ENCODE results near the gene HYAL1.

HYAL1 gene

DNA sequence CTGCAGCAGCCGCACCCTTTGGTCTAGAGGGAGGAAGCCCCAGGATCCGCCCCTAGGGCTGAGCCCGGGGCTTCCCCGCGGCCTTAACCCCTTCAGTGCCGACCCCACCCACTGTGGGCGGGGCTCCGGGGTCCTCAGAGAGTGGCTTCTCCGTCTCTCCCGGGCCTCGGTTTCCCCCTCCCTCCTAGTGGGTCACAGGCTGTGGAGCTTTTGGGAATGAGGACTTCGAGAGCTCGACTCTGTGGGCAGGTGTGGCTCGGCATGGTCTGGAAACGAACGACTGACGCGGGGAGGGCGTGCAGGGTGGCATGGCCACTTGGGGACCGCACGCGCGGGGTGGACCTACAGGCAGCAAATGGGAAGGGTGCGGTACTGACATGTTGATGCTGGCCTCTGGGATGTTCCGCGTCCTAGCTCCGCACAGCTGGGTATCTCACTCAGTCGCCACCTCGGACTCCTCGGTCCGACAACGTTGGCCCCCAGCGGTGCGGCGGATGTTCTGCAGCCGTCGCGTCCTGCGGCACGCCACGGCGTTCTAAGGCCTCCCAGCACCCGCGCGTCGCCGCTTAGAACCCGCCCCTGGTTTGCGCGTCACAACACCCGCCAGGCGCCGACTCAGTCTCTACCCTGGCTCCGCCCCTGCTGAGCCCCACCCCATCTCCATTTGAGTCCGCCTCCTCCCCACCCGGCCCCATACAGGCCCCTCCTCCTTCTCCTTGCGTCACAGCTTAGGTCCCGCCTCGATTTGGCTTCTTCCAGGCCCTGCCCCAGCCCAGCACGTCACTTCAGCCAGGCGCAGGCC, 4.3 kb downstream of the HYAL1 start, which contains the start of the genes HYAL3 and NAA80:
Gene HYAL3 (minus strand): TSS at position 570 of the 802 bp plus-strand sequence. CDS start 3,803 bp downstream, outside the sequence.
Gene NAA80 (minus strand): TSS at position 570 of the 802 bp plus-strand sequence. CDS start 1,942 bp downstream, outside the sequence.
- Mint-ChIP-seq H3K4me1 (ENCODE audit: low read depth in 2 of 2) (peaks cover 20 to 23% of the 10 kb centered on the region in 2 donors), H3K27me3 (no peaks in the 10 kb centered on the region), H3K27ac (peak within 1 kb of the TSS; percentile 94 to 97), H3K9me3 (no peaks in the 10 kb centered on the region), H3K4me3 (peak within 1 kb of the TSS; percentile 85 to 97), H3K36me3 (ENCODE audit: insufficient read depth) (peaks cover 12% of the 10 kb centered on the region)
- DNase-seq (peak; percentile 98 to 100 (median 99)), ATAC-seq (replicated peaks) (peak; percentile 83)

DNA sequence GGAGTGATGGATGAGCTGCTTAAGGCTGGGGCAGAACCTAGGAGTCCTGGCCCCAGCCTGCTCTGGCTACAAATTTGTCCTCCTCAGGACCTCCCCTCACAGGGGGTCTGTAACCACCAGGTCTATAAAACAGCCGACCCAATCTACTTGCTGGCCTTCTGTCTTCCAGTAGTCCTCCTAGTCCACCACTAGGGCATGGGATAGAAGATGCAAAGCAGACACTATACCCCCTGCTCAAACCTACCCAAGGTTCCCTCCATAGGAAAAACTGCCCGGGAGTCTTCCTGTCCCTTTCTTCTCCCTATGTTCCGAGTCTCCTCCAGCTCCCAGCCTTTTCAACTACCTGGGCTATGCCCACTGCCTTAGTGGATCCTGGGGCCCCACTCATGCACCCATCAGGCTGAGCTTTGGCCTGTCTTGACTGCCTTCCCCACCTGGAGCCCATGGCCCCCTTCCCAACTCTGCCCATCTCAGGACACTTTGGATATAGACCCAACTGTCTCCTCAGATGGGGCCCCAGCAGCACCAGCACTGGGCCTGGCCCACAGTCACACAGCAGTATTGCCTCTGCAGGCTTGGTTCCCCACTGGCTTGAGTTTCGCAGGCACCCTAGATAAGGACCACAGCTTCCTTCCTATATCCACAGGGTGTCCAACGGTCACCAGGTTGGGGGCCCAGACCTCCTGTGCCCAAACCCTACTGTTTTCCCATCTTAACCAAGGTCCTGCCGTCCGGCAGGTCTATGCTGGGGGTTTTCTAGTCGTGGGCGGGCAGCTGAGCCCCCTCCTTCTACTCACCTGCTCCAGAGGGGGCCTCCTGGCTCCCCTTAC, 5.3 kb downstream of the HYAL1 start:
- Mint-ChIP-seq H3K27me3 (no peaks in the 10 kb centered on the region), H3K4me1 (ENCODE audit: low read depth in 2 of 2) (peaks cover 20 to 25% of the 10 kb centered on the region in 2 donors), H3K27ac (peak overlapping the region; percentile 94 to 97), H3K4me3 (peak overlapping the region; percentile 85 to 97), H3K36me3 (ENCODE audit: insufficient read depth) (peaks cover 12% of the 10 kb centered on the region), H3K9me3 (no peaks in the 10 kb centered on the region)
- no peak for ATAC-seq (replicated peaks)
- DNase-seq, result no peak

DNA sequence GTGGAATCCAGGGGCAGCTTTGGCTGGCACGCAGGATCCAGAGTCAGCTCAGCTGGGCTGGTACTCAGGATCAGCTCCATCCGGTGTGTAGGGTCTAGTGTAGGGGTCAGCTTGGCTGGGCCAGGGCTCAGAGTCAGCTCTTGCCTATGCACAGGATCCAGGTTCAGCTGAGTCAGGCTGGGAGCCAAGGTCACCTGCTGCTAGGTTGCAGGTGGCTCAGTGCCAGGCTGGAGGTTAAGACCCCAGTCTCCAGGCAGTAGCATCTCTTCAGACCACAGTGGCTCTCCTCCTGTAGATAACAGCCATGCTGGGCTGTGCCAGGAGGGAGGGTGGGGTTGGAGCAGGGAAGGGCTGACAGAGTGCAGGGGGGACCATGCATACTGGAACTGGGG, 6.0 kb downstream of the HYAL1 start:
- Mint-ChIP-seq H3K4me1 (ENCODE audit: low read depth in 2 of 2) (peaks cover 26 to 32% of the 10 kb centered on the region in 2 donors), H3K9me3 (no peaks in the 10 kb centered on the region), H3K36me3 (ENCODE audit: insufficient read depth) (peaks cover 16% of the 10 kb centered on the region), H3K27me3 (no peaks in the 10 kb centered on the region), H3K4me3 (no peak overlapping the region), H3K27ac (peak overlapping the region in 1 of 2 donors; percentile 94)
- DNase-seq, result no peak
- no peak for ATAC-seq (replicated peaks)

DNA sequence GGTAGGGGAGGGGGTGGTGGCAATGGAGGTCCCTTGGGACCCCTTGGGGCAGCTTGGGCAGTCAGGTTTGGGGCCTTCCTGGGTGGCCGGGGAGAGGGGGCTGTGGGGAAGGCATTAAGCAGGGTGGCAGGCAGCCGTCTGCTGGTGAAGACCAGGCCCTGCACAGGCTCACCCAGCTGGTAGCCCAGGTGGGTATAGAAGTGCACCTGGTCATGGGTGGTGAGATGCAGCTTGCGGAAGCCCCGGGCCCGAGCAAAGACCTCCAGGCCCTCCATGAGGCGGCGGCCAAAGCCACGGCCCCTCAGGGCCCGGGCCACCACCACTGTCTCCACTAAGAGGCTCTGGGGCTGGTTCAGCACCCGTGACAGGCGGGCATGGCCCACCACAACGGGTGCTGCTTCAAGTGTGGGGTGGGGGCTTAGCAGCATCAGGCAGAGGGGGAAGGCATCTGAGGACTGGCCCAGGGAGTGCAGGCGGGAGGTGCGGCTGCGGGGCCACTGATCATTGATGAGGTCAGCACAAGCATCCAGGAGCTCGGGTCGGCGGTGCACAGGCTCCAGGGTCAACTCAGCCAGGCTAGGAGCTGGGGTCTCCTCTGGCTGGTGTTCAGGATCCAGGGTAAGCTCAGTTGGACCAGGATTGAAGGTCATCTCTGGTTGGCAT, 6.5 kb downstream of the HYAL1 start:
- H3K4me3 Mint-ChIP-seq, result no peak overlapping the region
- H3K27me3 Mint-ChIP-seq, result no peaks in the 10 kb centered on the region
- peaks cover 18% of the 10 kb centered on the region for H3K36me3 Mint-ChIP-seq (ENCODE audit: insufficient read depth)
- peaks cover 28 to 33% of the 10 kb centered on the region in 2 donors for H3K4me1 Mint-ChIP-seq (ENCODE audit: low read depth in 2 of 2)
- H3K9me3 Mint-ChIP-seq, result no peaks in the 10 kb centered on the region
- no peak for DNase-seq
- H3K27ac Mint-ChIP-seq, result peak overlapping the region in 1 of 2 donors; percentile 94
- no peak for ATAC-seq (replicated peaks)

DNA sequence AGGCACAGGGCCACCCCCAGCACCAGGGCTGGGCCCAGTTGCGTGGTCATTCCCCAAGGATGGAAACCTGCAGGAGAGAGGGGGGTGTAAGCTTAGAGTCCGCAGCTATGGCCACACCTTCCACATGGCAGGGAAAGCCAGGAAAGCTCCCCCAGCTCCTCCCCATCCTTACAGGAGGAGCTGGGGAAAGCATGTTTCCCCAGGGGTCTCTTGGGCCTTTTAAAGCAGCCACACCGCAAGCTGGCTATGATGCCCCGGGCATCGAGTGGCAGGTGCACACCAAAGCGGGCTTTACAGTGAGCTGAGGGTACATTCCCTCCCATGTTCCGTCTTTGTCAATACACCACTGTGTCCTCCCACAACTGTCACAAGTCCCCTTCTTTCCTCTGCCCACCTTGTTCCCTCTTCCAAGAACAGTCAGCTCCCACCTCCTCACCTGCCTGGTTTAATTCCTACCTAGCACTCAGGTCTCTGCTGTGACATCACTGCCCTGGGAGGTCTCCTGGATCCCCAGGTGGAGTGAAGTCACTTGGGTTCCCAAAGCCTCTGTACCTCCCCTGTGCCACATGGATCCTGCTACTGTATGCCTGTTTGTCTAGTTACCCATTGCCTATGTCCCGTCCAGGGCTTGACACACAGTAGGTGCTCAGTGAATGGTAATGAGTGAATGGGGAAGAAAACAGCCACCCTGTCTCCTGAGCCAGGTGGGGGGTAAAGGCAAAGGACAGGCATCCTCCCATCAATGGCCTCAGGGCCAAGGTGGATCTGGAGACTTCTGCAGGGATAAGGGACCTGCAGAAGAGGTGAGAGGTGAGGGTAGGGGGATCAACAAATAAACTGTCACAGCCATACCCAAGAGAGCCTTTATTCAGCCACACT, 7.6 kb downstream of the HYAL1 start:
- Mint-ChIP-seq H3K4me1 (ENCODE audit: low read depth in 2 of 2) (peaks cover 35 to 37% of the 10 kb centered on the region in 2 donors), H3K36me3 (ENCODE audit: insufficient read depth) (peaks cover 18% of the 10 kb centered on the region), H3K27ac (no peak overlapping the region), H3K27me3 (no peaks in the 10 kb centered on the region), H3K9me3 (no peaks in the 10 kb centered on the region), H3K4me3 (no peak overlapping the region)
- no peak for DNase-seq
- no peak for ATAC-seq (replicated peaks)

DNA sequence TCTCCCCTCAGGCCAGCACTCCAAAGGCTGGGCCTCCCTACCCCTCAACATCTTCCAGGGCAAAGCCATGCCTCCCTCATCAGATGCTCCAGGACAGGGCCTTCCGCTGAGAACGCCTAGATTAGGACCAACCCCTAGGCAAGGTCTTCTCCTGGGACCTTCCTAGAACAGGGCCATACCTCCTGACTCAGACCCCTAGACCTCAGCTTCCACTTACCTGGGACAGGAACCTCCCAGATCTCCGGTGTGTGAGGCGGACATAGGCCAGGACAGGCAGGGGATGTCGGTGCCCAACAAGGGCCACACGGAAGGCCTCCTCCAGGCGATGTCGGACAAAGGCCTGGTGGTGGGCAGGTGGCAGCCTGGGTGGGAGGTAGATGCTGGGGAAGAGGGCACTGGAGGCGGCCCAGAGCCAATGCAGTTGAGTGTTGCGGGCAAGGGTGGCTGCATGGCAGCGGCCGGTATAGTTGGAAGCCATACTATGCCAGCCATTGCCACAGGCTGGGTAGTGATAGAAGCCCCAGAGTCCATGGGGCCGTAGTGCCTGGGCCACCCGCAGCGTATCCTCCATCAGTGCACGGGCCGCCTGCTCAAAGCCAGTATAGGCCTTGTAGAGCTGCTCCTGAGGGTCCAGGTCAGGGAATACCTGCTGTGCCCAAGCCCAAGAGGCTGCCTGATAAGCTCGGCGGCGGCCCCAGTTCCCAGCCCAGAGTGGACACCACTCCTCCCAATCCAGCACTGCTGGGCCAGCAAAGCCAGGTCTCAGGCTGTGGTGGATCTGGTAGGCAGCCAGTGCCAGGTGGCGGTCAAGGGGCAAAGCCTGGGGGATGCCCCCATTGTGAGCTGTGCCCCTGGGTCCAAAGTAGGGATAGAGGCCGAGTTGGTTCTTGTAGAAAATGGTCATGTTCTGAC, 8.6 kb downstream of the HYAL1 start:
- peaks cover 28 to 29% of the 10 kb centered on the region in 2 donors for H3K4me1 Mint-ChIP-seq (ENCODE audit: low read depth in 2 of 2)
- no peak for DNase-seq
- ATAC-seq (replicated peaks), result no peak
- H3K9me3 Mint-ChIP-seq, result no peaks in the 10 kb centered on the region
- no peak overlapping the region for H3K4me3 Mint-ChIP-seq
- peak overlapping the region in 1 of 2 donors; percentile 86 for H3K27ac Mint-ChIP-seq
- peaks cover 18% of the 10 kb centered on the region for H3K36me3 Mint-ChIP-seq (ENCODE audit: insufficient read depth)
- no peaks in the 10 kb centered on the region for H3K27me3 Mint-ChIP-seq

DNA sequence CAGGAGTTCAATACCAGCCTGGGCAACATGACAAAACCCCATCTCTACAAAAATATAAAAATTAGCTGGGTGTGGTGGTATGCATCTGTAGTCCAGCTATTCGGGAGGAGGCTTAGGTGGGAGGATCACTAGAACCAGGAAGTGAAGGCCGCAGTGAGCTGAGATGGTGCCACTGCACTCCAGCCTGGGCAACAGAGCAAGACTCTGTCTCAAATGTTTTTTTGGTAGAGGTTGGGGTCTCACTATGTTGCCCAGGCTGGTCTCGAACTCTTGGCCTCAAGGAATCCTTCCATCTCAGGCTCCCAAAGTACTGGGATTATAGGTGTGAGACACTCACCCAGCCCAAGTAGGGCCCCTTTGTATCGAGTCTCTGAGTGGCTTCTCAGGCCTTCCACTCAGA, 9.3 kb downstream of the HYAL1 start:
- DNase-seq (no peak), ATAC-seq (replicated peaks) (no peak)
- Mint-ChIP-seq H3K4me3 (no peak overlapping the region), H3K36me3 (ENCODE audit: insufficient read depth) (peaks cover 15% of the 10 kb centered on the region), H3K9me3 (no peaks in the 10 kb centered on the region), H3K27me3 (no peaks in the 10 kb centered on the region), H3K4me1 (ENCODE audit: low read depth in 2 of 2) (peaks cover 24 to 27% of the 10 kb centered on the region in 2 donors), H3K27ac (peak overlapping the region in 1 of 2 donors; percentile 86)

DNA sequence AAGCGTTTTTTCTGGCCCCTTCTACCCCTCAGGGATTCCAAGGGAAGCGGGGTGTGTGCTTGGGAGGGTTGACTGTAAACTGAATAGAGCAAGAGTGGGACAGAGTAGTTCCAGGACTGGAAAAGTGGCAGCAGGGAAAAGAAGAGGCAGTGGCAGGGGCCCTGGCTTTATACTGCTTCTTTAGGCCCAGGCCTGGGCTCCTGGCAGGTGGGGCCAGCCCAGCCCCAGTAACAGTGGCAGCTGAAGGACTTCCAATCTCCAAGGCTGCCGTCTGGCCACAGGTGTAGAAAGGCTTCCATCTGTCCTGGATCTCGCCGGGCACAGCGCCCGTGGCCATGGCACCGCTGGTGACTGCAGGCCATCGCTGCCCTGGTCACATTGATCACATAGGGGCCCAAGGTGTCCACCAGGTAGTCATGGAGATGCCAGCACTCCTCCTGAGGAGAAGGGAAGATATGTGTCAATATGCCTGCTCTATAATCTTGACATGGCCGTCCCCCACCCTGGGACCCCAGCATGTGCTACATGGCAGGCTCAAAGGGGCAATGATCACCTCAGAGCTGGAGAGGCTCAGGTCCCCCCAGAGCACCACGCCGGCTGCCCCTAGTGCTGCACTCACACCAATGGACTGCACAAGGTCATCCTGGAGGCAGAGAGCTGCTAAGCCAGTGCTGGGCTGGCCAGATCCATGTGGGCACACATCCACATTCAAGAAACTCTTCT, 10.1 kb downstream of the HYAL1 start:
- H3K27ac Mint-ChIP-seq, result peak overlapping the region; percentile 86 to 94
- no peak for DNase-seq
- H3K9me3 Mint-ChIP-seq, result no peaks in the 10 kb centered on the region
- H3K27me3 Mint-ChIP-seq, result no peaks in the 10 kb centered on the region
- ATAC-seq (replicated peaks), result no peak
- peaks cover 21% of the 10 kb centered on the region in 2 donors for H3K4me1 Mint-ChIP-seq (ENCODE audit: low read depth in 2 of 2)
- peaks cover 20% of the 10 kb centered on the region for H3K36me3 Mint-ChIP-seq (ENCODE audit: insufficient read depth)
- H3K4me3 Mint-ChIP-seq, result peak overlapping the region; percentile 81 to 82

DNA sequence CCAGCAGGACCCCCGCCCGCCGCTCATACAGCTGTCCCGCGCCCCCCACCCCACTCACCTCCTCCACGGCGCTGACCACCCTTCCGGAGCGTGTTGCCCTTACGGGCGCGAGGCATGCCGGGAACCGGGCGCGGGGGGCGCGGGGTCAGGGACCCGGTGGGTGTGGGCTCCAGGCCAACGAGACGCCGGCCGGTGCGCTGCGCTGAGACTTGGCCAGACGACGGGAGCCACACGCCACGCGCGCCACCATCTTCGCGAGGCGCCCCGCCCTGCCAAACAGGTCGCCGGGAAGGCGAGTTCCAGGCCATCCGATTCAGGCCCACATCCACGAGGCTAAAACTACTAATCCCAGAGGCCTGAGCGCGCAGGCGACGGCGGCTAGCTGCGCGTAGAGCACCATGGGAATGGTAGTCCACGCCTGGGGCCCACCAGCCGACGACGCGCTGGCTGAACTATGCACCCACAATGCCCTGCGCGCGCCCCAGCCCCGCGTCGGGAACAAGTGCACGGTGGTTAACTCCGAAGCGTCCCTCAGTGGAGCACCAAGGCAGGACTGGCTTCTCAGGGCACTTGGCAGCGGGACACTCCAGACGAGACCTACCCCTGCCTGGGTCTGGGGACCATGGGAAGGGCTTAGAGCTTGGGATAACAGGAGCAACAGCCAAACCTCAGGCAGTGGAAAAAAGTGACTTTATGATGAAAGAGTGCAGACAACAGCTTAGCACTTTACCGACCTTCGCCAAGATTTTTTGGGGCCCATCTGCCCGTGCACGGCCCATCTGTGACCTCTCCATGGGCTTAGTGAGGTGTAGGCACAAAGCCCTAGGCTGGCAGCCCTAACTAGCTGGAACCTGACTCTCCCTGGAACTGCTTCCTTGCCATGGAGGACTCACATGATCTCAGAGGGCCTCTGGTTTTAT, 11.0 kb downstream of the HYAL1 start, which contains the start of gene IFRD2:
Gene IFRD2 (minus strand): TSS at position 271 of the 920 bp plus-strand sequence. CDS start 155 bp downstream, at position 116.
- H3K4me3 Mint-ChIP-seq, result peak within 1 kb of the TSS; percentile 81 to 82
- H3K4me1 Mint-ChIP-seq (ENCODE audit: low read depth in 2 of 2), result peaks cover 17 to 18% of the 10 kb centered on the region in 2 donors

DNA sequence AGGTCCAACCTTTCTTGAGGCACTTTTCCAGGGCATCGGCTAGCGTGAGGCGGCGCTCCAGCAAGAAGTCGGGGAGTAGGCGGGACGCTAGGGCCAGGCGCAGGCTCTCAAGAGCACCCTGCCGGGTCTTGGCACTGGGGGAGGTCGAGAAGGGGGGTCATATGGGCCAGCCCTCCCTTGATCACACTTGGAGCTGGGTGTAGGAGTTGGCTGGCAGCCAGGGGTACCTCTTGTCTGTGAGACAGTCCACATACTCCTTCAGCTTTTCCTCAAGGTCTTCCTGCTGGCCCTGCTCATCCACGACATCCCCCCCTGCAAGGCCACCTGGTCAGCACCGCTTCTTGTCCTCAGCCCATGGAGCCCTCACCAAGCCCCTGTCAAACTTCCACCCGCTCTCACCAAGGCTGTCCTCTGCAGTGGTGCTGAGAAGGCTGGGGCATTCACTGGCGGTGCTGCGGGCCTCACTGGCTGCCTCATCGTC, 13.2 kb downstream of the HYAL1 start:
- Mint-ChIP-seq H3K9me3 (no peaks in the 10 kb centered on the region), H3K27ac (no peak overlapping the region)

More for the DNA sequence above, 11.0 kb downstream of the HYAL1 start, which contains the start of gene IFRD2:
- peaks cover 27% of the 10 kb centered on the region for H3K36me3 Mint-ChIP-seq (ENCODE audit: insufficient read depth)
- no peaks in the 10 kb centered on the region for H3K9me3 Mint-ChIP-seq
- H3K27me3 Mint-ChIP-seq, result no peaks in the 10 kb centered on the region
- DNase-seq (peak; percentile 91 to 93 (median 92)), ATAC-seq (replicated peaks) (peak; percentile 99)
- H3K27ac Mint-ChIP-seq, result peak within 1 kb of the TSS; percentile 86 to 94

More for the DNA sequence above, 13.2 kb downstream of the HYAL1 start:
- ATAC-seq (replicated peaks) (no peak), DNase-seq (no peak)
- H3K4me3 Mint-ChIP-seq, result no peak overlapping the region
- peaks cover 28% of the 10 kb centered on the region for H3K36me3 Mint-ChIP-seq (ENCODE audit: insufficient read depth)
- peaks cover 17 to 18% of the 10 kb centered on the region in 2 donors for H3K4me1 Mint-ChIP-seq (ENCODE audit: low read depth in 2 of 2)
- no peaks in the 10 kb centered on the region for H3K27me3 Mint-ChIP-seq
